OCI-LY1 (cell line): Measurements from ENCODE around the gene S100A12.

ENCODE experiments used
- H2AFZ ChIP-seq: fragments of 200-600 bp; sonication (generic), shearing (Covaris generic); 2 replicates; pipeline ENCODE4 v1.6.0; 2014; ENCODE audit warnings: antibody characterized with exemption, mild to moderate bottlenecking, low read length
- H3F3A ChIP-seq: fragments of 200-600 bp; sonication (generic), shearing (Covaris generic); 2 replicates; pipeline ENCODE4 v1.6.0; 2014; ENCODE audit warnings: mild to moderate bottlenecking, antibody characterized with exemption, low read length, moderate library complexity; ENCODE audit not compliant: insufficient read depth
- H3K27ac ChIP-seq: fragments of 200-600 bp; sonication (generic); 2 replicates; pipeline ENCODE4 v1.5.1; 2014; ENCODE audit warnings: low read length, mixed run types, mild to moderate bottlenecking, low read depth; ENCODE audit not compliant: poor library complexity, severe bottlenecking
- H3K27me3 ChIP-seq: fragments of 200-600 bp; sonication (generic); 2 replicates; pipeline ENCODE4 v1.6.0; 2014; ENCODE audit warnings: antibody characterized with exemption, mild to moderate bottlenecking, low read length, moderate library complexity; ENCODE audit not compliant: insufficient read depth
- H3K36me3 ChIP-seq: fragments of 200-600 bp; sonication (generic); 2 replicates; pipeline ENCODE4 v1.6.1; 2014; ENCODE audit warnings: mild to moderate bottlenecking, antibody characterized with exemption, low read length, moderate library complexity, mixed read lengths; ENCODE audit not compliant: insufficient read depth
- H3K4me1 ChIP-seq: fragments of 200-600 bp; sonication (generic); 2 replicates; pipeline ENCODE4 v1.5.1; 2014; ENCODE audit warnings: mild to moderate bottlenecking, low read length, moderate library complexity; ENCODE audit not compliant: insufficient read depth, severe bottlenecking
- H3K4me2 ChIP-seq: fragments of 200-600 bp; sonication (generic), shearing (Covaris generic); 2 replicates; pipeline ENCODE4 v1.6.1; 2014; ENCODE audit warnings: low read length
- H3K4me3 ChIP-seq: fragments of 200-600 bp; sonication (generic); 2 replicates; pipeline ENCODE4 v1.5.1; 2014; ENCODE audit warnings: low read length, low read depth, mild to moderate bottlenecking, mixed read lengths; ENCODE audit not compliant: poor library complexity, severe bottlenecking
- H3K79me2 ChIP-seq: fragments of 200-600 bp; shearing (Covaris generic); 2 replicates; pipeline ENCODE4 v1.6.1; 2016; ENCODE audit warnings: mixed run types, low read length, mixed read lengths; ENCODE audit not compliant: insufficient read depth
- H3K9ac ChIP-seq: fragments of 200-600 bp; sonication (generic), shearing (Covaris generic); 2 replicates; pipeline ENCODE4 v1.6.1; 2014; ENCODE audit warnings: mild to moderate bottlenecking, low read length, mixed read lengths
- H3K9me2 ChIP-seq: fragments of 200-600 bp; sonication (generic), shearing (Covaris generic); 2 replicates; pipeline ENCODE4 v1.6.1; 2014; ENCODE audit warnings: low read depth, mild to moderate bottlenecking, low read length, mixed read lengths
- H3K9me3 ChIP-seq: fragments of 200-600 bp; shearing (Covaris generic); 2 replicates; pipeline ENCODE4 v1.6.1; 2014; ENCODE audit warnings: low read length, mixed read lengths
- H4K20me1 ChIP-seq: fragments of 200-600 bp; sonication (generic), shearing (Covaris generic); 2 replicates; pipeline ENCODE4 v1.6.0; 2016; ENCODE audit warnings: mild to moderate bottlenecking, low read length; ENCODE audit not compliant: insufficient read depth
- CTCF ChIP-seq: fragments of 200-600 bp; sonication (generic), shearing (Covaris generic); IDR thresholded peaks from 2 replicates; pipeline ENCODE4 v1.5.1; 2017; ENCODE audit warnings: mild to moderate bottlenecking, antibody characterized with exemption, low read length, moderate library complexity, mixed read lengths
- EZH2 ChIP-seq: fragments of 200-600 bp; sonication (generic), shearing (Covaris generic); IDR thresholded peaks from 2 replicates; pipeline ENCODE4 v1.8.0; 2017; ENCODE audit warnings: borderline replicate concordance, mixed run types, mild to moderate bottlenecking, antibody characterized with exemption, low read length, moderate library complexity, mixed read lengths

The S100A12 gene

GRCh38 chr1:153341431-153341934, 33.9 kb downstream of the S100A12 start:
- no peaks in the 10 kb centered on the region for H3K79me2 ChIP-seq
- no peaks in the 10 kb centered on the region for H3K36me3 ChIP-seq
- no peaks in the 10 kb centered on the region for H3K9me2 ChIP-seq
- H3K4me3 ChIP-seq, result no peak overlapping the region
- H2AFZ ChIP-seq, result no peak overlapping the region
- no peaks in the 10 kb centered on the region for H3K4me1 ChIP-seq
- H4K20me1 ChIP-seq, result no peaks in the 10 kb centered on the region
- no peak overlapping the region for H3K27ac ChIP-seq
- H3F3A ChIP-seq, result no peaks in the 10 kb centered on the region
- H3K9me3 ChIP-seq, result no peaks in the 10 kb centered on the region
- H3K4me2 ChIP-seq, result no peak overlapping the region
- no peak overlapping the region for H3K9ac ChIP-seq
- TF ChIP-seq EZH2, result no peak
- no peak for TF ChIP-seq CTCF
- no peaks in the 10 kb centered on the region; the same call in 1 of the 2 replicates for H3K27me3 ChIP-seq

GRCh38 chr1:153340356-153340755, 35.1 kb downstream of the S100A12 start:
- no peak overlapping the region for H3K4me2 ChIP-seq
- no peaks in the 10 kb centered on the region for H4K20me1 ChIP-seq
- H3K4me1 ChIP-seq, result no peaks in the 10 kb centered on the region
- H3K27ac ChIP-seq, result no peak overlapping the region
- H2AFZ ChIP-seq, result no peak overlapping the region
- no peaks in the 10 kb centered on the region for H3K9me3 ChIP-seq
- no peaks in the 10 kb centered on the region for H3F3A ChIP-seq
- no peaks in the 10 kb centered on the region; the same call in 1 of the 2 replicates for H3K27me3 ChIP-seq
- no peaks in the 10 kb centered on the region for H3K9me2 ChIP-seq
- H3K9ac ChIP-seq, result no peak overlapping the region
- H3K36me3 ChIP-seq, result no peaks in the 10 kb centered on the region
- no peaks in the 10 kb centered on the region for H3K79me2 ChIP-seq
- no peak overlapping the region for H3K4me3 ChIP-seq
- no peak for TF ChIP-seq EZH2
- TF ChIP-seq CTCF, result no peak

- Histone ChIP-seq H3K27me3 (no peaks in the 10 kb centered on the region; the same call in 1 of the 2 replicates), H3K9me2 (no peaks in the 10 kb centered on the region), H3K36me3 (no peaks in the 10 kb centered on the region), H3K4me3 (no peak overlapping the region), H3K4me1 (no peaks in the 10 kb centered on the region), H3K9ac (no peak overlapping the region), H3K9me3 (no peaks in the 10 kb centered on the region), H3F3A (no peaks in the 10 kb centered on the region), H3K27ac (no peak overlapping the region), H3K79me2 (no peaks in the 10 kb centered on the region), H2AFZ (no peak overlapping the region), H4K20me1 (no peaks in the 10 kb centered on the region), H3K4me2 (no peak overlapping the region)
- TF ChIP-seq CTCF, result no peak
- no peak for TF ChIP-seq EZH2
Observed at GRCh38 chr1:153339802-153340201, 35.6 kb downstream of the S100A12 start.
